Kidney (tissue), 14 donors: ENCODE data around the gene KLHDC8A. TPM values are rescaled to one million over a fixed set of nuclear protein-coding genes. Genes with fewer than 3 reads are reported as not detected.

Source experiments
- DNase-seq, 5 donors: peaks; one replicate each; pipeline ENCODE4 v3.0.0-alpha.2; 2013 to 2020
- FAIRE-seq: peaks from 2 replicates; lab custom pipeline; 2012; peaks lifted over from hg19 to GRCh38; lab: Jason Lieb, UNC
- H3K27ac ChIP-seq, 2 donors: one replicate each; pipeline ENCODE4 v1.7.0; 2013; ENCODE audit warnings: low read depth in 2 of 2, low read length in 2 of 2, inconsistent platforms in 1 of 2
- H3K27me3 ChIP-seq: one replicate; pipeline ENCODE4 v1.7.1; 2013; ENCODE audit warnings: low read length, inconsistent platforms; ENCODE audit not compliant: control insufficient read depth, insufficient read depth
- H3K36me3 ChIP-seq, 3 donors: one replicate each; pipeline versions ENCODE4 v1.7.0 to v1.7.1; 2013; ENCODE audit warnings: low read length in 3 of 3, control low read depth in 1 of 3, inconsistent platforms in 1 of 3; ENCODE audit not compliant: insufficient read depth in 3 of 3, control insufficient read depth in 2 of 3
- H3K4me1 ChIP-seq, 3 donors: one replicate each; pipeline versions ENCODE4 v1.7.0 to v1.7.1; 2013; ENCODE audit warnings: low read length in 3 of 3, inconsistent platforms in 1 of 3, low read depth in 1 of 3; ENCODE audit not compliant: control insufficient read depth in 2 of 3, insufficient read depth in 2 of 3
- H3K4me3 ChIP-seq, 3 donors: one replicate each; pipeline versions ENCODE4 v1.7.0 to v1.8.1; 2013; ENCODE audit warnings: low read length in 3 of 3, control low read depth in 1 of 3, inconsistent platforms in 1 of 3
- H3K9ac ChIP-seq, 3 donors: one replicate each; pipeline versions ENCODE4 v1.7.0 to v1.7.1; 2013; ENCODE audit warnings: low read length in 3 of 3, control low read depth in 1 of 3, inconsistent platforms in 1 of 3
- H3K9me3 ChIP-seq, 3 donors: one replicate each; pipeline versions ENCODE4 v1.7.0 to v1.7.1; 2013; ENCODE audit warnings: low read length in 3 of 3, control low read depth in 1 of 3, inconsistent platforms in 1 of 3; ENCODE audit not compliant: control insufficient read depth in 2 of 3, insufficient read depth in 1 of 3
- intact Hi-C: fragments of 100-400 bp; cut with DNase I; formaldehyde crosslinking; loops from one replicate; pipeline ENCODE4 v1.11.1; 2022
- polyA plus RNA-seq: library from polyadenylated mRNA; stranded (reverse); fragments of 350-450 nt; fragmentation: Illumina TruSeq; extraction: RNeasy Lipid Tissue Mini Kit (QIAGEN cat#74804); gene quantifications from one replicate; pipeline ENCODE4 v1.2.3, GENCODE V29; 2014; ENCODE audit warnings: low read depth, low replicate concordance; ENCODE audit not compliant: insufficient read depth
- total RNA-seq: library from RNA; stranded (reverse); fragmentation: NEBNext Ultra II Directional; extraction: Animal tissue kit (Norgen Biotek cat#: 25700); gene quantifications from one replicate; pipeline ENCODE4 v1.2.1, GENCODE V29; 2021
- TF ChIP-seq, protein P1 (sequence below): IDR thresholded peaks from 3 replicates; pipeline ENCODE4 v1.5.1; 2012; ENCODE audit warnings: mild to moderate bottlenecking, moderate library complexity, borderline replicate concordance; ENCODE audit not compliant: insufficient read depth; ENCODE audit errors: extremely low read depth
- donor health status: control.
- donor health status: control.
- donor health status: control.
- donor health status: control.
- donor health status: control.
- donor health status: DM: yes; HTN: yes; CAD: no.
- donor health status: Normal renal cell carcinoma (clear cell type).

Gene KLHDC8A
- total and polyA plus RNA-seq, 2 donors from 2014 or later = not detected

DNA sequence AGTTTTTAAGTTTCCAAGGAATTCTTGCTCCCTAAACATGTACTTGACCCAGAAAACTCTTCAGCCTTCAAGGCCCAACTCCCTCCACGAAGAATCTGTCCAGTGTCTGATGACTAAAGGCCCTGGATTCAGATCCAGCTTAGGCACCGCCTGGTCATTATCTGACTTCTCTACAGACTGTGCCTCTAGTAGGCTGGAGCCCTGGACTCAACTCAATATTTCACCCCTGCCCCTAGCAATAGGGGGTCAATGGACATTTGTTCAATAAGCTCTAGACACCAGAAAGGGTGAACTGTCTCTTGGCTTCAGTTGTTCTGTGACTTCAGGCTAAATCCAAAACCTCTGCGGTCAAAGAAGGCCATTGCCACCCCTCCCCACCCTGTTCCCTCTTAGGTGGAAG is 69.6 kb downstream of the KLHDC8A start:
- DNase-seq = no peak
- no peaks in the 10 kb centered on the region for H3K36me3 ChIP-seq
- no peak overlapping the region for H3K4me3 ChIP-seq
- peak overlapping the region in 1 of 3 donors; percentile 77 for H3K9ac ChIP-seq
- H3K9me3 ChIP-seq = no peaks in the 10 kb centered on the region
- no peak overlapping the region for H3K27ac ChIP-seq
- TF ChIP-seq, protein P1, sequence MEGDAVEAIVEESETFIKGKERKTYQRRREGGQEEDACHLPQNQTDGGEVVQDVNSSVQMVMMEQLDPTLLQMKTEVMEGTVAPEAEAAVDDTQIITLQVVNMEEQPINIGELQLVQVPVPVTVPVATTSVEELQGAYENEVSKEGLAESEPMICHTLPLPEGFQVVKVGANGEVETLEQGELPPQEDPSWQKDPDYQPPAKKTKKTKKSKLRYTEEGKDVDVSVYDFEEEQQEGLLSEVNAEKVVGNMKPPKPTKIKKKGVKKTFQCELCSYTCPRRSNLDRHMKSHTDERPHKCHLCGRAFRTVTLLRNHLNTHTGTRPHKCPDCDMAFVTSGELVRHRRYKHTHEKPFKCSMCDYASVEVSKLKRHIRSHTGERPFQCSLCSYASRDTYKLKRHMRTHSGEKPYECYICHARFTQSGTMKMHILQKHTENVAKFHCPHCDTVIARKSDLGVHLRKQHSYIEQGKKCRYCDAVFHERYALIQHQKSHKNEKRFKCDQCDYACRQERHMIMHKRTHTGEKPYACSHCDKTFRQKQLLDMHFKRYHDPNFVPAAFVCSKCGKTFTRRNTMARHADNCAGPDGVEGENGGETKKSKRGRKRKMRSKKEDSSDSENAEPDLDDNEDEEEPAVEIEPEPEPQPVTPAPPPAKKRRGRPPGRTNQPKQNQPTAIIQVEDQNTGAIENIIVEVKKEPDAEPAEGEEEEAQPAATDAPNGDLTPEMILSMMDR = no peak
- intact Hi-C loops = no loop called here
- FAIRE-seq = no peak
- no peaks in the 10 kb centered on the region for H3K27me3 ChIP-seq
- peaks cover 6 to 37% (median 34%) of the 10 kb centered on the region in 3 donors for H3K4me1 ChIP-seq

DNA sequence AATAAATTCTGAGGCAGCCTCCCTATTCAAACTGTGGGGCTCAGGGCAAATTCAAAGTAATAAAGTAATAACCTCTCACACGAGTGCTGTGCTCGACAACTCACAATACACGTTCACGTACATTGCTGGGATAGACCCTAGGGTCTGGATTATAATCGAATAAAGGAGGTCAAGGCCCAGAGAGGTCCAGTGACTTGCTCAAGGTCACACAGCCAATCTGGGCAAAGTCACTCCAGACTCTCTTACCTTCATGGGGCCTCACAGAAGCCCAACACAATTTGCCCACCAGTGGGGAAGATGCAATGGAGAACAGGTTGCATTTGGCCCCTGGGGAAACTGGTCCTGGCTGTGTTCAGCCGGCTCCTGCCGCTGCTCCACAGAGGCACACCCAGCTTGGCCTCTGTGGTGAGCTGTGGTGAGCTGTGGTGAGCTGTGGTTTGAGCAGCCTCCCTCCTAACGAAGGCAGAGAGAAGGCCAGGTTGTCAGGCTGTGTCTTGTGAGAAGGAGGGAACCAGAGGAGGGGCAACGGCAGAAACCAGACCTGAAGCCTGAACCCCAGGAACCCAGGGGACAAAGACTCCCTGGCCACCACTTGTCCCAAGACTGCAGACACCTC is 70.3 kb downstream of the KLHDC8A start:
- Histone ChIP-seq H3K27me3 (no peaks in the 10 kb centered on the region), H3K9me3 (no peaks in the 10 kb centered on the region), H3K4me3 (no peak overlapping the region), H3K4me1 (peaks cover 6 to 37% (median 34%) of the 10 kb centered on the region in 3 donors), H3K36me3 (no peaks in the 10 kb centered on the region), H3K27ac (peak overlapping the region in 1 of 2 donors; percentile 74), H3K9ac (peak overlapping the region in 2 of 3 donors; percentile 27 to 77)
- TF ChIP-seq, protein P1 = no peak
- FAIRE-seq (no peak), DNase-seq (no peak)
- intact Hi-C loops = no loop called here

Other genes with a start within 250 kb of the KLHDC8A start
- 18.2 TPM for gene RBBP5, start 234.9 kb downstream of the KLHDC8A start, total RNA-seq
- 6.8 TPM for gene RBBP5, start 234.9 kb downstream of the KLHDC8A start, polyA plus RNA-seq
- gene DSTYK, start 145.2 kb downstream of the KLHDC8A start, total RNA-seq = 17.8 TPM
- 5.6 TPM for gene DSTYK, start 145.2 kb downstream of the KLHDC8A start, polyA plus RNA-seq
- 1.3 TPM for gene TMCC2, start 129.0 kb downstream of the KLHDC8A start, total RNA-seq
- 3.5 TPM for gene TMCC2, start 129.0 kb downstream of the KLHDC8A start, polyA plus RNA-seq
- 19.4 TPM for gene NUAK2, start 35.2 kb downstream of the KLHDC8A start, total RNA-seq
- 15.1 TPM for gene NUAK2, start 35.2 kb downstream of the KLHDC8A start, polyA plus RNA-seq
- gene LEMD1, start 65.1 kb upstream of the KLHDC8A start, total RNA-seq = 6.5 TPM
- gene LEMD1, start 65.1 kb upstream of the KLHDC8A start, polyA plus RNA-seq = not detected
- gene BLACAT1, start 99.1 kb upstream of the KLHDC8A start, total RNA-seq = 4.3 TPM
- gene BLACAT1, start 99.1 kb upstream of the KLHDC8A start, polyA plus RNA-seq = 0.37 TPM
- 25.7 TPM for gene CDK18, start 147.7 kb upstream of the KLHDC8A start, total RNA-seq
- 36.3 TPM for gene CDK18, start 147.7 kb upstream of the KLHDC8A start, polyA plus RNA-seq